A549 (cell line): ENCODE measurements around the gene NTNG1.

Experiments
- FOSL2 ChIP-seq, 2 experiments: fragments of 450-650 bp in 1 of 2; fragments of >200 bp in 1 of 2; sonication (Bioruptor Twin) in 1 of 2; formaldehyde crosslinking; IDR thresholded peaks; 2 replicates each; pipeline versions ENCODE4 v1.5.0 to v1.6.1; 2016 to 2020; ENCODE audit warnings: mild to moderate bottlenecking in 1 of 2, moderate library complexity in 1 of 2
- HOXB5 ChIP-seq: fragments of 250-450 bp; sonication (Bioruptor Pico); IDR thresholded peaks from 2 replicates; pipeline ENCODE4 v1.5.0; 2020; ENCODE audit warnings: mild to moderate bottlenecking, moderate library complexity
- JUN ChIP-seq, 2 experiments: fragments of >200 bp; sonication (Bioruptor Twin); formaldehyde crosslinking; IDR thresholded peaks; 2 replicates in 1 of 2; 3 replicates in 1 of 2; pipeline ENCODE4 v1.6.1; 2016 to 2017
- MAFK ChIP-seq: fragments of 450-650 bp; IDR thresholded peaks from 2 replicates; pipeline ENCODE4 v1.6.1; 2014; ENCODE audit not compliant: partially characterized antibody
- MAZ ChIP-seq: fragments of 150-350 bp; IDR thresholded peaks from 2 replicates; pipeline ENCODE4 v1.6.1; 2014; ENCODE audit warnings: antibody characterized with exemption, low read depth, low read length, borderline replicate concordance
- MYC ChIP-seq: IDR thresholded peaks from 2 replicates; pipeline ENCODE4 v1.6.1; 2012; ENCODE audit warnings: mild to moderate bottlenecking, inconsistent platforms, low read length, improper control_type of control experiment, borderline replicate concordance
- NPAS2 ChIP-seq: fragments of 250-450 bp; sonication (Bioruptor Pico); IDR thresholded peaks from 2 replicates; pipeline ENCODE4 v1.8.0; 2022; ENCODE audit warnings: mild to moderate bottlenecking, moderate library complexity, borderline replicate concordance
- POLR2A ChIP-seq: IDR thresholded peaks from 2 replicates; pipeline ENCODE4 v1.6.1; 2012; ENCODE audit warnings: mild to moderate bottlenecking, low read length
- POLR2AphosphoS2 ChIP-seq: conservative IDR thresholded peaks from 2 replicates; pipeline ENCODE4 v1.6.1; 2012; ENCODE audit warnings: low read length, improper control_type of control experiment, inconsistent platforms
- TF ChIP-seq, protein P1 (sequence below): fragments of >200 bp; sonication (Bioruptor Twin); formaldehyde crosslinking; IDR thresholded peaks from 3 replicates; pipeline ENCODE4 v1.5.1; 2016
- TF ChIP-seq, protein P2 (sequence below): fragments of 150-350 bp; IDR thresholded peaks from 2 replicates; pipeline ENCODE4 v1.6.1; 2014; ENCODE audit warnings: low read depth, mild to moderate bottlenecking, low read length

DNA sequence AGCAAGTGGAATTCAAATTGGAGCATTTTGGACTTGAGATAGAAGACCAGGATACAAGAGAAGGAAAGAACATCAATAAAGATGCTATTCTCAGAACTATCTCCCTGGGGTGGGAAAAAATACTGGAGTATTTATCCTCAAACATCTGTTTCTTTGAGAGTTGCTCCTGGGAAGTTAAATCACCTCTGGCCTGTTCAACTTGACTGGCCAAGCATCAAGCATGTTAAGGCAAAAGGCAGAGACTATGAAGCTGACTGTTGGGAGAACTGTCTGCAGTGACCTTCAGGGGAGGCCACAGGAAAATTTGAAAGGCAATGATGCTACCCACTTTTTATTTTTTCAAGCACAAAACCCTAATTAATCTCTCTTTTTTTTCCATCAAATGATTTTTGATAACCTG is 239.0 kb downstream of the NTNG1 start:
- no peak for TF ChIP-seq JUN (IDR thresholded peaks at IDR 0.05)
- TF ChIP-seq FOSL2 (IDR thresholded peaks at IDR 0.05): no peak
- no peak for TF ChIP-seq FOSL2 (CRISPR knock-in tag; IDR thresholded peaks at IDR 0.05)
- no peak for TF ChIP-seq POLR2A
- TF ChIP-seq, protein P1, sequence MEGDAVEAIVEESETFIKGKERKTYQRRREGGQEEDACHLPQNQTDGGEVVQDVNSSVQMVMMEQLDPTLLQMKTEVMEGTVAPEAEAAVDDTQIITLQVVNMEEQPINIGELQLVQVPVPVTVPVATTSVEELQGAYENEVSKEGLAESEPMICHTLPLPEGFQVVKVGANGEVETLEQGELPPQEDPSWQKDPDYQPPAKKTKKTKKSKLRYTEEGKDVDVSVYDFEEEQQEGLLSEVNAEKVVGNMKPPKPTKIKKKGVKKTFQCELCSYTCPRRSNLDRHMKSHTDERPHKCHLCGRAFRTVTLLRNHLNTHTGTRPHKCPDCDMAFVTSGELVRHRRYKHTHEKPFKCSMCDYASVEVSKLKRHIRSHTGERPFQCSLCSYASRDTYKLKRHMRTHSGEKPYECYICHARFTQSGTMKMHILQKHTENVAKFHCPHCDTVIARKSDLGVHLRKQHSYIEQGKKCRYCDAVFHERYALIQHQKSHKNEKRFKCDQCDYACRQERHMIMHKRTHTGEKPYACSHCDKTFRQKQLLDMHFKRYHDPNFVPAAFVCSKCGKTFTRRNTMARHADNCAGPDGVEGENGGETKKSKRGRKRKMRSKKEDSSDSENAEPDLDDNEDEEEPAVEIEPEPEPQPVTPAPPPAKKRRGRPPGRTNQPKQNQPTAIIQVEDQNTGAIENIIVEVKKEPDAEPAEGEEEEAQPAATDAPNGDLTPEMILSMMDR: no peak
- no peak for TF ChIP-seq POLR2AphosphoS2
- TF ChIP-seq MYC: no peak
- TF ChIP-seq MAZ: no peak
- no peak for TF ChIP-seq MAFK
- TF ChIP-seq NPAS2: no peak
- no peak for TF ChIP-seq HOXB5 (CRISPR knock-in tag)
- TF ChIP-seq, protein P2, sequence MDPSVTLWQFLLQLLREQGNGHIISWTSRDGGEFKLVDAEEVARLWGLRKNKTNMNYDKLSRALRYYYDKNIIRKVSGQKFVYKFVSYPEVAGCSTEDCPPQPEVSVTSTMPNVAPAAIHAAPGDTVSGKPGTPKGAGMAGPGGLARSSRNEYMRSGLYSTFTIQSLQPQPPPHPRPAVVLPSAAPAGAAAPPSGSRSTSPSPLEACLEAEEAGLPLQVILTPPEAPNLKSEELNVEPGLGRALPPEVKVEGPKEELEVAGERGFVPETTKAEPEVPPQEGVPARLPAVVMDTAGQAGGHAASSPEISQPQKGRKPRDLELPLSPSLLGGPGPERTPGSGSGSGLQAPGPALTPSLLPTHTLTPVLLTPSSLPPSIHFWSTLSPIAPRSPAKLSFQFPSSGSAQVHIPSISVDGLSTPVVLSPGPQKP: no peak
